ENCODE measurements around the gene ALDH1L1.

ALDH1L1 gene

GRCh38 chr3:126207166-126207565 lies 26.8 kb upstream of the ALDH1L1 start:
- H3K4me3 ChIP-seq (ENCODE audit: low read depth, low read length): no peak overlapping the region
- no peak for DNase-seq (ENCODE audit: low read depth, low spot score)
- CTCF ChIA-PET: interaction anchor here (1.1 to 8.6 kb wide), 4 partner anchors 9 to 182 kb away, joined by 3 to 76 read pairs (median 4); no protein-coding TSS in a partner anchor
- TF ChIP-seq, protein P1, sequence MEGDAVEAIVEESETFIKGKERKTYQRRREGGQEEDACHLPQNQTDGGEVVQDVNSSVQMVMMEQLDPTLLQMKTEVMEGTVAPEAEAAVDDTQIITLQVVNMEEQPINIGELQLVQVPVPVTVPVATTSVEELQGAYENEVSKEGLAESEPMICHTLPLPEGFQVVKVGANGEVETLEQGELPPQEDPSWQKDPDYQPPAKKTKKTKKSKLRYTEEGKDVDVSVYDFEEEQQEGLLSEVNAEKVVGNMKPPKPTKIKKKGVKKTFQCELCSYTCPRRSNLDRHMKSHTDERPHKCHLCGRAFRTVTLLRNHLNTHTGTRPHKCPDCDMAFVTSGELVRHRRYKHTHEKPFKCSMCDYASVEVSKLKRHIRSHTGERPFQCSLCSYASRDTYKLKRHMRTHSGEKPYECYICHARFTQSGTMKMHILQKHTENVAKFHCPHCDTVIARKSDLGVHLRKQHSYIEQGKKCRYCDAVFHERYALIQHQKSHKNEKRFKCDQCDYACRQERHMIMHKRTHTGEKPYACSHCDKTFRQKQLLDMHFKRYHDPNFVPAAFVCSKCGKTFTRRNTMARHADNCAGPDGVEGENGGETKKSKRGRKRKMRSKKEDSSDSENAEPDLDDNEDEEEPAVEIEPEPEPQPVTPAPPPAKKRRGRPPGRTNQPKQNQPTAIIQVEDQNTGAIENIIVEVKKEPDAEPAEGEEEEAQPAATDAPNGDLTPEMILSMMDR (IDR thresholded peaks at IDR 0.05; ENCODE audit: insufficient read depth, low read length, missing control alignments): no peak
- POLR2A ChIA-PET: no interaction called here

- H3K4me3 ChIP-seq (ENCODE audit: low read depth, low read length): no peak overlapping the region
- CTCF ChIA-PET: interaction anchor here (0.7 to 8.6 kb wide), 7 partner anchors 7 to 73 kb away, joined by 3 to 76 read pairs (median 4); no protein-coding TSS in a partner anchor
- no peak for DNase-seq (ENCODE audit: low read depth, low spot score)
- POLR2A ChIA-PET: no interaction called here
- TF ChIP-seq, protein P1 (IDR thresholded peaks at IDR 0.05; ENCODE audit: insufficient read depth, low read length, missing control alignments): no peak
These were observed 25.6 kb upstream of the ALDH1L1 start for GRCh38 chr3:126205717-126206655.

DNA sequence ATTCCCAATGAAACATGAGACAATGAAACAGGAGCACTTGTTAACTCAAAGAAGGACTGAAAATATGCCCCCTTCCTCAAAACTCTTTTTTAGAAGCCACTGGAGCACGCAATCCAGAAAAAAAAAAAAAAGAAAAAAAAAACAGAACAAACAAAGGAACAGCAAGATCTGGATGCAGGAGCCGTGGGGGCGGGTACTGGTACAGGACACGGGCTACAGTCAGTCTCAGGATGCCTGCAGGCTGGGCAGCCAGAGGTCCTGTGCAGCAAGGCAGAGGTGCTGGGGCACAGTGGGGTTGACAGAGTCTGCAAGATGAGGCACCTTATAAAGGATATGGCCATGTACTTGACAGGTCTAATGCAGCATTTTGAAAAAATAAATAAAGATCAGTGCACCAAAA lies 22.3 kb upstream of the ALDH1L1 start:
- no peak overlapping the region for H3K4me3 ChIP-seq (ENCODE audit: low read depth, low read length)
- ChIA-PET POLR2A (no interaction called here), CTCF (interaction anchor here (1.2 to 1.3 kb wide), 3 partner anchors 69 to 189 kb away, joined by 3 to 4 read pairs (median 3); no protein-coding TSS in a partner anchor)
- no peak for DNase-seq (ENCODE audit: low read depth, low spot score)
- TF ChIP-seq, protein P1 (IDR thresholded peaks at IDR 0.05; ENCODE audit: insufficient read depth, low read length, missing control alignments): no peak

DNA sequence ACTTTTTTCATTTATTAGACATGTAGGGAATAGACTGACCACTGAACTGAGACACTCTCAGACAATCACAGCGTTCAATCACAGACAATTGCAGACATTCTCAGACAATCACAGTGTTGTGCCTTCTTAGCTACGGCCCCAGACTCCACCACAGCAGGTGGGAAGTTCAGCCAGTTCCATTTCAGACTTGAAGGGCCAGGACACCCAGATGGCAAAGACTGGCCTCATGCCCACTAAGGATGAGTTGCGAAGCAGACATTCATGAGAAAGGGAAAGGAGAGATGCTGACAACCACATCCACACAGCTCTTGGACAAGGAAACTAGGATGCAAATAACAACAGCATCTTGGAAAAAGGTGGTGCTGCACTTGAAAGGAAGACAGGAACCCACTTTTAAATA lies 21.9 kb upstream of the ALDH1L1 start:
- TF ChIP-seq, protein P1 (IDR thresholded peaks at IDR 0.05; ENCODE audit: insufficient read depth, low read length, missing control alignments): no peak
- DNase-seq (ENCODE audit: low read depth, low spot score): no peak
- ChIA-PET POLR2A (no interaction called here), CTCF (interaction anchor here (0.9 to 1.3 kb wide), 3 partner anchors 68 to 190 kb away, joined by 3 to 4 read pairs (median 3); no protein-coding TSS in a partner anchor)
- no peak overlapping the region for H3K4me3 ChIP-seq (ENCODE audit: low read depth, low read length)

DNA sequence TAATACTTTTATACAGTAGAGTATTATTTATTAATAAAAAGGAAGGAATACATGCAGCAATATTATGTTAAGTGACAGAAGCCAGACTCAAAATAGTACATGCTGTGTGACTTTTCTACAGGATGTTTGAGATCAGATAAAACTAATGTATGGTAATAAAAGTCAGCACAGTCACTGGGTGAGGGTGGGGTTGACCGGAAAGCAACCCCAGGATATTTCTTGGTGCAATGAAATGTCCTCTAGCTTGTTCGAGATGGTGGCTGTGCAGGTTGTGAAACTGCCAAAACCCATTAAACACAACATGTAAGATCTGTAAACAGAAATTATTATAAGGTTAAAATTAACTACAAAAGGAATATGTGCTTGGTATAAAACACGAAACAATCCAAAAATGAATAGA lies 20.8 kb upstream of the ALDH1L1 start:
- TF ChIP-seq, protein P1 (IDR thresholded peaks at IDR 0.05; ENCODE audit: insufficient read depth, low read length, missing control alignments): no peak
- ChIA-PET POLR2A (no interaction called here), CTCF (interaction anchor here (0.8 to 6.4 kb wide), 6 partner anchors 8 to 194 kb away, joined by 3 to 76 read pairs (median 34); no protein-coding TSS in a partner anchor)
- no peak overlapping the region for H3K4me3 ChIP-seq (ENCODE audit: low read depth, low read length)
- no peak for DNase-seq (ENCODE audit: low read depth, low spot score)

DNA sequence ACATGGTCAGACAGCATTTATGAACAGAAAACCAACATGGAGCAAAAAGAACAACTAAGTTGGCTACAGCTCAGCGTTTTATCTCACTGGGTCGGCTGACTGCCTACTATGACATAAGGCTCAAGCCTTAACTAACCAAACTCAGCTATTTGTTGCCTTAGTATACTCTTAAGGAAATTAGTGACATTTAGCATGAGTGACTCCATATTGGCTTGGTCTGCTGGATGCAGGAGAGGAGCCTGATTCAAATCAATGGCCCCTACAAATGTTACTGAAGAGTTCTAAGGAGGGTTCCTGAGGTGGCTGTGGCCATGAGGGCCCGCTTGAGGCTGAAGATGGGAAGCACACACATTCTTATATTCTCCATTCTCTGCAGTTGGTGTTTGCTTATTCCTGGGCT lies 20.1 kb upstream of the ALDH1L1 start:
- CTCF ChIA-PET: interaction anchor here (0.6 to 6.4 kb wide), 7 partner anchors 9 to 188 kb away, joined by 3 to 76 read pairs (median 48); no protein-coding TSS in a partner anchor

More for the DNA sequence above, 20.1 kb upstream of the ALDH1L1 start:
- no peak for DNase-seq (ENCODE audit: low read depth, low spot score)
- H3K4me3 ChIP-seq (ENCODE audit: low read depth, low read length): no peak overlapping the region
- POLR2A ChIA-PET: interaction anchor here (0.6 kb wide), 1 partner anchor 87 kb away, joined by 3 read pairs; no protein-coding TSS in a partner anchor
- TF ChIP-seq, protein P1 (IDR thresholded peaks at IDR 0.05; ENCODE audit: insufficient read depth, low read length, missing control alignments): no peak
